ENCODE measurements around the gene PARD3. TPM values are rescaled to one million over a fixed set of nuclear protein-coding genes. Genes with fewer than 3 reads are reported as not detected.
"Not testable (repeated sequence)": the region's sequence is repeated elsewhere in the genome, so short reads cannot be mapped to it uniquely, and the experiment has no call there.

PARD3 gene
- total RNA-seq, 4 donors from 2014 or later = 39.2 to 124 (median 48.0) TPM

GRCh38 chr10:34647875-34648865, 166.9 kb downstream of the PARD3 start:
- H3K4me1 ChIP-seq = no peaks in the 10 kb centered on the region
- no peak overlapping the region for H3K27ac ChIP-seq
- H3K9me3 ChIP-seq = no peaks in the 10 kb centered on the region
- no peaks in the 10 kb centered on the region for H3K27me3 ChIP-seq
- no peak for DNase-seq
- no peak overlapping the region for H3K4me3 ChIP-seq
- TF ChIP-seq CTCF (IDR thresholded peaks at IDR 0.05) = no peak
- no peak for TF ChIP-seq POLR2A (IDR thresholded peaks at IDR 0.05)
- no peaks in the 10 kb centered on the region for H3K36me3 ChIP-seq

- no peak overlapping the region for H3K27ac ChIP-seq
- H3K36me3 ChIP-seq = no peaks in the 10 kb centered on the region
- H3K4me1 ChIP-seq = no peaks in the 10 kb centered on the region
- no peaks in the 10 kb centered on the region for H3K27me3 ChIP-seq
- DNase-seq = no peak
- TF ChIP-seq CTCF (IDR thresholded peaks at IDR 0.05) = no peak
- no peak for TF ChIP-seq POLR2A (IDR thresholded peaks at IDR 0.05)
- H3K4me3 ChIP-seq = no peak overlapping the region
- no peaks in the 10 kb centered on the region for H3K9me3 ChIP-seq
Measured at GRCh38 chr10:34647160-34647559, 167.9 kb downstream of the PARD3 start.

- TF ChIP-seq CTCF (IDR thresholded peaks at IDR 0.05) (no peak), POLR2A (IDR thresholded peaks at IDR 0.05) (no peak)
- Histone ChIP-seq H3K4me1 (no peaks in the 10 kb centered on the region), H3K9me3 (no peaks in the 10 kb centered on the region), H3K36me3 (no peaks in the 10 kb centered on the region), H3K27me3 (no peaks in the 10 kb centered on the region), H3K4me3 (no peak overlapping the region), H3K27ac (no peak overlapping the region)
- no peak for DNase-seq
Measured at GRCh38 chr10:34646331-34646730, 168.8 kb downstream of the PARD3 start.

GRCh38 chr10:34644815-34645214, 170.3 kb downstream of the PARD3 start:
- DNase-seq, H3K4me3 ChIP-seq, H3K27ac ChIP-seq, H3K9me3 ChIP-seq, H3K4me1 ChIP-seq, H3K27me3 ChIP-seq, H3K36me3 ChIP-seq: not testable (repeated sequence)

- no peak for TF ChIP-seq CTCF (IDR thresholded peaks at IDR 0.05)
- no peak for TF ChIP-seq POLR2A (IDR thresholded peaks at IDR 0.05)
- no peak overlapping the region for H3K27ac ChIP-seq
- no peaks in the 10 kb centered on the region for H3K27me3 ChIP-seq
- H3K9me3 ChIP-seq = no peaks in the 10 kb centered on the region
- no peaks in the 10 kb centered on the region for H3K4me1 ChIP-seq
- H3K36me3 ChIP-seq = no peaks in the 10 kb centered on the region
- no peak for DNase-seq
- H3K4me3 ChIP-seq = no peak overlapping the region
Measured at GRCh38 chr10:34644224-34644623, 170.9 kb downstream of the PARD3 start.

GRCh38 chr10:34643620-34644019, 171.5 kb downstream of the PARD3 start:
- TF ChIP-seq POLR2A (IDR thresholded peaks at IDR 0.05) (no peak), CTCF (IDR thresholded peaks at IDR 0.05) (no peak)

More at GRCh38 chr10:34643620-34644019, 171.5 kb downstream of the PARD3 start:
- Histone ChIP-seq H3K36me3 (no peaks in the 10 kb centered on the region), H3K27ac (no peak overlapping the region), H3K4me3 (no peak overlapping the region), H3K27me3 (no peaks in the 10 kb centered on the region), H3K9me3 (no peaks in the 10 kb centered on the region), H3K4me1 (no peaks in the 10 kb centered on the region)
- no peak for DNase-seq

Measured in Peyer's patch (tissue), 4 donors.